Measurements from ENCODE around the gene STX3. TPM values are rescaled to one million over a fixed set of nuclear protein-coding genes. Genes with fewer than 3 reads are reported as not detected.
A peak's percentile ranks its signal among the peaks of the same experiment; 100 is the strongest.

Gene STX3
- total and polyA plus RNA-seq, 4 donors = 3.3 to 8.5 (median 5.8) TPM

GRCh38 chr11:59804061-59804460, 48.9 kb downstream of the STX3 start (continued):
- TF ChIP-seq CTCF (IDR thresholded peaks at IDR 0.05; ENCODE audit: low read depth, low read length, missing input control) (no peak), HNF4G (IDR thresholded peaks at IDR 0.05) (no peak), RXRA (IDR thresholded peaks at IDR 0.05) (no peak), MAX (IDR thresholded peaks at IDR 0.05) (no peak)

- Histone ChIP-seq H3K9ac (ENCODE audit: low read depth in 1 of 2, low read length in 2 of 2) (no peak overlapping the region), H3K4me3 (ENCODE audit: low read depth in 1 of 3, low read length in 3 of 3) (no peak overlapping the region), H3K27ac (ENCODE audit: low read depth in 1 of 2, low read length in 2 of 2) (no peak overlapping the region), H3K36me3 (ENCODE audit: control insufficient read depth in 4 of 4, insufficient read depth in 3 of 4, low read depth in 1 of 4, low read length in 3 of 4) (peaks cover 8 to 37% (median 20%) of the 10 kb centered on the region in 4 donors), H3K27me3 (ENCODE audit: control insufficient read depth in 4 of 4, insufficient read depth in 4 of 4, low read length in 3 of 4) (no peaks in the 10 kb centered on the region), H3K4me1 (ENCODE audit: control insufficient read depth in 4 of 4, insufficient read depth in 4 of 4, low read length in 3 of 4) (peaks cover 0 to 6% (median 2%) of the 10 kb centered on the region in 4 donors), H3K9me3 (ENCODE audit: control insufficient read depth in 4 of 4, low read length in 3 of 4) (no peaks in the 10 kb centered on the region)
- 82% methylated on average over 1 of the region's 1 CpG for WGBS
- no peak for TF ChIP-seq FOXA1 (IDR thresholded peaks at IDR 0.05)
- TF ChIP-seq CTCF (IDR thresholded peaks at IDR 0.05; ENCODE audit: low read depth, low read length, missing input control) = no peak
- no peak for TF ChIP-seq RAD21 (IDR thresholded peaks at IDR 0.05)
- peak; percentile 32 for TF ChIP-seq SP1 (IDR thresholded peaks at IDR 0.05)
- no peak for TF ChIP-seq REST (IDR thresholded peaks at IDR 0.05)
- TF ChIP-seq ATF3 (IDR thresholded peaks at IDR 0.05) = no peak
- TF ChIP-seq MAX (IDR thresholded peaks at IDR 0.05) = no peak
- TF ChIP-seq ZBTB33 (IDR thresholded peaks at IDR 0.05) = no peak
- no peak for TF ChIP-seq EGR1 (IDR thresholded peaks at IDR 0.05; ENCODE audit: low read depth in 2 of 2)
- no peak for TF ChIP-seq TAF1 (conservative IDR thresholded peaks at IDR 0.05)
- peak in 1 of 2 donors; percentile 27 for TF ChIP-seq RXRA (IDR thresholded peaks at IDR 0.05)
- no peak for TF ChIP-seq GABPA (IDR thresholded peaks at IDR 0.05 in 1 of 2, conservative IDR thresholded peaks at IDR 0.05 in 1 of 2)
- no peak for TF ChIP-seq FOXA2 (IDR thresholded peaks at IDR 0.05)
- TF ChIP-seq JUND (IDR thresholded peaks at IDR 0.05) = no peak
- no peak for TF ChIP-seq YY1 (IDR thresholded peaks at IDR 0.05)
- peak; percentile 42 to 48 for TF ChIP-seq HNF4A (conservative IDR thresholded peaks at IDR 0.05)
- no peak for TF ChIP-seq NR2F2 (IDR thresholded peaks at IDR 0.05)
- no peak for DNase-seq (ENCODE audit: low spot score)
Observed at GRCh38 chr11:59807047-59807610, 52.0 kb downstream of the STX3 start.
